Measurements from ENCODE around the gene EEIG2. TPM values are rescaled to one million over a fixed set of nuclear protein-coding genes. Genes with fewer than 3 reads are reported as not detected.

Gene EEIG2
- total RNA-seq, 1 experiment from 2014 or later = 16.0 TPM

DNA sequence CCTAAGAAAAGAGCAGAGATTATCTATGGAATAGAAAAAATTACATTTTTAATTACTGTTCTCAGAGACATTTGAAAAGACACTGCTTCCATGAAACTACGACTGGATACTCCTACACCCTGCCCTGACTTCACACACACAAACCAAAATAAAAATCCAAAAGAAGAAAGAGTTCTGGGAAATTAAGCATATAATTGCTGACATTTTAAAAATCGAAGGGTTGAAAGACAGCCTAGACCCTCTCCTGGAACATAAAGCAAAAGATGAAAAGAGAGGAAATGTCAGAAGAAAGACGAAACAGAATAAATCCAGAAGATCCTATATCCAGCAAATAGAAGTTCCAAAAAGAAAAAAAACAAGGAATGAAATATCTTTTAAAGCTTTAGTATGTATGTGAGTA is 32.8 kb upstream of the EEIG2 start:
- BruUV-seq (replicated peaks) = no TSS peak
- ChIA-PET RAD21 (ENCODE audit: low non-redundant PET in 1 of 2, low total read pairs in 2 of 2, uncharacterized antibody in 2 of 2, unreplicated experiment in 2 of 2) (no interaction called here), CTCF (no interaction called here), POLR2A (no interaction called here)
- DNase-seq (ENCODE audit: low read depth, low spot score) = no peak
- Histone ChIP-seq H3K27ac (ENCODE audit: low read depth, low read length) (no peak overlapping the region), H3K4me2 (ENCODE audit: low read length) (no peak overlapping the region), H3K4me3 (replicated peaks in 1 of 2; ENCODE audit: low read depth in 1 of 2, low read length in 2 of 2) (no peak overlapping the region), H3K4me1 (ENCODE audit: control insufficient read depth in 1 of 2, insufficient read depth in 2 of 2, low read length in 2 of 2) (no peaks in the 10 kb centered on the region), H3K9ac (ENCODE audit: low read length) (no peak overlapping the region), H3K36me3 (ENCODE audit: control insufficient read depth in 1 of 2, insufficient read depth in 2 of 2, low read length in 2 of 2) (no peaks in the 10 kb centered on the region), H2AFZ (ENCODE audit: low read depth, low read length, poor library complexity, severe bottlenecking) (no peak overlapping the region), H4K20me1 (ENCODE audit: insufficient read depth) (no peaks in the 10 kb centered on the region), H3K9me3 (ENCODE audit: control insufficient read depth in 1 of 2, insufficient read depth in 1 of 2, low read depth in 1 of 2, low read length in 2 of 2) (no peaks in the 10 kb centered on the region), H3K79me2 (ENCODE audit: insufficient read depth, low read length) (no peaks in the 10 kb centered on the region), H3K27me3 (ENCODE audit: insufficient read depth, low read length) (no peaks in the 10 kb centered on the region), H3K9me2 (ENCODE audit: insufficient read depth) (no peaks in the 10 kb centered on the region)
- TF ChIP-seq EGR1 (IDR thresholded peaks at IDR 0.05; ENCODE audit: low read depth) (no peak), POLR2AphosphoS5 (IDR thresholded peaks at IDR 0.05; ENCODE audit: low read depth, low read length) (no peak), ZNF274 (IDR thresholded peaks at IDR 0.05; ENCODE audit: low read depth, low read length) (no peak), EZH2 (IDR thresholded peaks at IDR 0.05) (no peak), SIN3A (IDR thresholded peaks at IDR 0.05; ENCODE audit: low read depth) (no peak)
- ATAC-seq = no peak
- intact Hi-C loops (cut with micrococcal nuclease) = no loop called here

DNA sequence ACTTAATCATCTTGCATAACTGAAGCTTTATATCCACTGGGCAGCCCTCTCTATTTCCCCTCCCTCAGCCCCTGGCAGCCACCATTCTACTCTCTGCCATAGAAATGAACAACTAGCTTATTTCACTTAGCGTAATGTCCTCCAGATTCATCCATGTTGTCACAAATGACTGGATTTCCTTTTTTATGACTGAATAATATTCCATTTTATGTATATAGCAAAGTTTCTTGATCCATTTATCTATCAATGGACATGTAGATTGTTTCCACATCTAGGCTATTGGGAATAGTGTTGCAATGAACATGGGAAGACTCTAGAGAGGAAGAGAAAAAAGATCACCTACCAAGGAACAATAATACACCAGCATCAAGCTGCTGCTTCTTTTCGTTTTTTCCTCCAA is 32.1 kb upstream of the EEIG2 start:
- ChIA-PET POLR2A (no interaction called here), RAD21 (ENCODE audit: low non-redundant PET in 1 of 2, low total read pairs in 2 of 2, uncharacterized antibody in 2 of 2, unreplicated experiment in 2 of 2) (no interaction called here), CTCF (no interaction called here)
- Histone ChIP-seq H4K20me1 (ENCODE audit: insufficient read depth) (no peaks in the 10 kb centered on the region), H3K79me2 (ENCODE audit: insufficient read depth, low read length) (no peaks in the 10 kb centered on the region), H3K27ac (ENCODE audit: low read depth, low read length) (no peak overlapping the region), H3K4me3 (replicated peaks in 1 of 2; ENCODE audit: low read depth in 1 of 2, low read length in 2 of 2) (no peak overlapping the region), H3K4me1 (ENCODE audit: control insufficient read depth in 1 of 2, insufficient read depth in 2 of 2, low read length in 2 of 2) (no peaks in the 10 kb centered on the region), H3K27me3 (ENCODE audit: insufficient read depth, low read length) (no peaks in the 10 kb centered on the region), H3K36me3 (ENCODE audit: control insufficient read depth in 1 of 2, insufficient read depth in 2 of 2, low read length in 2 of 2) (no peaks in the 10 kb centered on the region), H3K9me2 (ENCODE audit: insufficient read depth) (no peaks in the 10 kb centered on the region), H3K9ac (ENCODE audit: low read length) (no peak overlapping the region), H3K4me2 (ENCODE audit: low read length) (no peak overlapping the region), H2AFZ (ENCODE audit: low read depth, low read length, poor library complexity, severe bottlenecking) (no peak overlapping the region), H3K9me3 (ENCODE audit: control insufficient read depth in 1 of 2, insufficient read depth in 1 of 2, low read depth in 1 of 2, low read length in 2 of 2) (no peaks in the 10 kb centered on the region)
- BruUV-seq (replicated peaks) = no TSS peak
- ATAC-seq (no peak), DNase-seq (ENCODE audit: low read depth, low spot score) (no peak)
- TF ChIP-seq, protein P1, sequence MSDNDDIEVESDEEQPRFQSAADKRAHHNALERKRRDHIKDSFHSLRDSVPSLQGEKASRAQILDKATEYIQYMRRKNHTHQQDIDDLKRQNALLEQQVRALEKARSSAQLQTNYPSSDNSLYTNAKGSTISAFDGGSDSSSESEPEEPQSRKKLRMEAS (IDR thresholded peaks at IDR 0.05) = no peak
- TF ChIP-seq RAD21 (IDR thresholded peaks at IDR 0.05; ENCODE audit: low read depth) = no peak
- no peak for TF ChIP-seq TCF7L2 (IDR thresholded peaks at IDR 0.05; ENCODE audit: borderline replicate concordance, extremely low read depth, insufficient read depth, insufficient read length)
- TF ChIP-seq POLR2AphosphoS5 (IDR thresholded peaks at IDR 0.05; ENCODE audit: low read depth, low read length) = no peak
- intact Hi-C loops (cut with micrococcal nuclease) = no loop called here
